HepG2 (cell line): ENCODE data around the gene CAMK2G. TPM values are rescaled to one million over a fixed set of nuclear protein-coding genes. Genes with fewer than 3 reads are reported as not detected.
"Not testable (repeated sequence)": the region's sequence is repeated elsewhere in the genome, so short reads cannot be mapped to it uniquely, and the experiment has no call there.

ENCODE experiments used
- ATAC-seq: fragments of 200-7000 bp; cut with Tn5 transposase; 3 replicates; pipeline ENCODE4 v1.9.1; 2020; ENCODE audit warnings: mild to moderate bottlenecking, moderate library complexity
- BruUV-seq: library from RNA; stranded (reverse); fragments of 400-500 nt; replicated peaks from 2 replicates; lab custom pipeline; 2021; lab: Mats Ljungman, UMichigan
- CTCF ChIA-PET: fragments of 300-600 bp; formaldehyde crosslinking; extraction: SDS; loops from one replicate; lab custom pipeline; 2021; ENCODE audit warnings: low total read pairs, inconsistent platforms, low intra/inter-chr PET ratio; lab: Yijun Ruan, JAX
- POLR2A ChIA-PET: fragments of 350-600 bp; sonication (Branson Sonifier 250); formaldehyde crosslinking; loops from one replicate; lab custom pipeline; 2020; ENCODE audit warnings: antibody characterized with exemption, inconsistent platforms; lab: Yijun Ruan, JAX
- DNase-seq: peaks from one replicate; pipeline ENCODE4 v3.0.0-alpha.2; 2015; ENCODE audit warnings: low spot score
- FAIRE-seq: peaks from 3 replicates; lab custom pipeline; 2011; peaks lifted over from hg19 to GRCh38; lab: Jason Lieb, UNC
- H2AFZ ChIP-seq: one replicate; pipeline ENCODE4 v1.6.1; 2011; ENCODE audit warnings: low read length, inconsistent platforms
- H3K27ac ChIP-seq: fragments of 300-600 bp; 3 replicates; pipeline ENCODE4 v1.8.0; 2011; ENCODE audit warnings: mixed run types, mild to moderate bottlenecking, mixed read lengths, low read length, inconsistent platforms; ENCODE audit not compliant: insufficient read depth; ENCODE audit errors: extremely low read length
- H3K27me3 ChIP-seq, 2 experiments: fragments of 200-600 bp in 1 of 2; 2 replicates in 1 of 2; 3 replicates in 1 of 2; pipeline versions ENCODE4 v1.6.0 to v1.8.0; 2011; ENCODE audit warnings: low read length in 2 of 2, mild to moderate bottlenecking in 2 of 2, moderate library complexity in 2 of 2, inconsistent platforms in 1 of 2; ENCODE audit not compliant: insufficient read depth in 2 of 2, control insufficient read depth in 1 of 2
- H3K36me3 ChIP-seq, 2 experiments: fragments of 200-600 bp in 1 of 2; replicated peaks in 1 of 2; 2 replicates in 1 of 2; 3 replicates in 1 of 2; pipeline versions ENCODE4 v1.5.1 to v1.8.0; 2011; ENCODE audit warnings: low read length in 2 of 2, inconsistent platforms in 1 of 2; ENCODE audit not compliant: insufficient read depth in 2 of 2, control insufficient read depth in 1 of 2
- H3K4me1 ChIP-seq: 2 replicates; pipeline ENCODE4 v1.5.1; 2012; ENCODE audit warnings: low read length, inconsistent platforms; ENCODE audit not compliant: insufficient read depth
- H3K4me2 ChIP-seq: 2 replicates; pipeline ENCODE4 v1.6.0; 2011; ENCODE audit warnings: low read depth, low read length, inconsistent platforms
- H3K4me3 ChIP-seq, 3 experiments: fragments of 200-600 bp in 1 of 3; sonication (generic), shearing (Covaris generic) in 1 of 3; replicated peaks in 1 of 3; 2 replicates each; pipeline ENCODE4 v1.5.1; 2011 to 2016; ENCODE audit warnings: low read length in 3 of 3, inconsistent platforms in 2 of 3, low read depth in 2 of 3, mild to moderate bottlenecking in 2 of 3, control low read depth in 1 of 3, mixed read lengths in 1 of 3; ENCODE audit not compliant: insufficient read depth in 1 of 3
- H3K79me2 ChIP-seq: one replicate; pipeline ENCODE4 v1.6.1; 2011; ENCODE audit warnings: low read length, inconsistent platforms; ENCODE audit not compliant: insufficient read depth
- H3K9ac ChIP-seq: 2 replicates; pipeline ENCODE4 v1.6.0; 2011; ENCODE audit warnings: mild to moderate bottlenecking, low read depth, low read length, inconsistent platforms; ENCODE audit not compliant: insufficient read depth
- H3K9me3 ChIP-seq: 2 replicates; pipeline ENCODE4 v1.5.1; 2012; ENCODE audit warnings: mild to moderate bottlenecking, low read length
- H4K20me1 ChIP-seq: 2 replicates; pipeline ENCODE4 v1.6.0; 2011; ENCODE audit warnings: inconsistent platforms, mild to moderate bottlenecking, low read length, moderate library complexity; ENCODE audit not compliant: insufficient read depth
- ELF1 ChIP-seq: sonication (generic); formaldehyde crosslinking; IDR thresholded peaks from 2 replicates; pipeline ENCODE4 v1.4.0; 2020; ENCODE audit warnings: missing genetic modification reagents
- MEIS2 ChIP-seq: sonication (generic); formaldehyde crosslinking; IDR thresholded peaks from 2 replicates; pipeline ENCODE4 v1.9.0; 2021; ENCODE audit warnings: mild to moderate bottlenecking, missing genetic modification reagents
- RARA ChIP-seq: IDR thresholded peaks from 2 replicates; pipeline ENCODE4 v1.6.1; 2016; ENCODE audit warnings: missing genetic modification reagents, missing compliant biosample characterization
- TFDP2 ChIP-seq: sonication (generic); formaldehyde crosslinking; IDR thresholded peaks from 2 replicates; pipeline ENCODE4 v1.4.0; 2020; ENCODE audit warnings: missing genetic modification reagents
- ZNF761 ChIP-seq: sonication (generic); formaldehyde crosslinking; conservative IDR thresholded peaks from 2 replicates; pipeline ENCODE4 v1.4.0; 2020; ENCODE audit warnings: mild to moderate bottlenecking, missing genetic modification reagents
- WGBS: methylation state at CpG from one replicate; pipeline ENCODE4 v1.1.6; 2017; ENCODE audit warnings: low lambda C conversion rate; 5-methylcytosine and 5-hydroxymethylcytosine counted together
- in situ Hi-C: cut with HindIII; loops from 2 replicates; pipeline ENCODE4 v1.10.0; 2017; ENCODE audit warnings: low pct_unique_long_range_greater_than_20kb; ENCODE audit not compliant: extremely low pct_ligation_motif_present
- intact Hi-C: fragments of 100-400 bp; cut with micrococcal nuclease; formaldehyde crosslinking; loops from one replicate; pipeline ENCODE4 v1.10.0; 2022; ENCODE audit not compliant: unreplicated experiment
- polyA plus RNA-seq, 8 experiments: library from polyadenylated mRNA; depleted of rRNA in 3 of 8; stranded (reverse) in 7 of 8; unstranded in 1 of 8; fragments of >200 nt; fragmentation: Illumina TruSeq in 4 of 8; extraction: Trizol in 4 of 8; gene quantifications; 2 replicates each; pipeline versions ENCODE4 v1.2.1 to v1.2.3, GENCODE V29; 2011 to 2016; ENCODE audit warnings: low read depth in 4 of 8, missing spikeins in 1 of 8, mixed read lengths in 1 of 8; ENCODE audit not compliant: insufficient read depth in 1 of 8
- total RNA-seq, 5 experiments: library from RNA; depleted of rRNA; stranded (reverse); fragments of >200 nt; fragmentation: Illumina TruSeq; extraction: Trizol; gene quantifications; 2 replicates each; pipeline ENCODE4 v1.2.3, GENCODE V29; 2016; ENCODE audit warnings: low read depth in 1 of 5
- TF ChIP-seq, protein P1 (sequence below): sonication (generic); formaldehyde crosslinking; IDR thresholded peaks from 2 replicates; pipeline ENCODE4 v1.5.0; 2020; ENCODE audit warnings: mild to moderate bottlenecking, missing genetic modification reagents, moderate library complexity

Gene CAMK2G
- total and polyA plus RNA-seq, 2 of the 13 experiments (the other 11 are each of a cell fraction or from before 2014, with no cell fraction given), result 15.9 to 18.8 TPM

DNA sequence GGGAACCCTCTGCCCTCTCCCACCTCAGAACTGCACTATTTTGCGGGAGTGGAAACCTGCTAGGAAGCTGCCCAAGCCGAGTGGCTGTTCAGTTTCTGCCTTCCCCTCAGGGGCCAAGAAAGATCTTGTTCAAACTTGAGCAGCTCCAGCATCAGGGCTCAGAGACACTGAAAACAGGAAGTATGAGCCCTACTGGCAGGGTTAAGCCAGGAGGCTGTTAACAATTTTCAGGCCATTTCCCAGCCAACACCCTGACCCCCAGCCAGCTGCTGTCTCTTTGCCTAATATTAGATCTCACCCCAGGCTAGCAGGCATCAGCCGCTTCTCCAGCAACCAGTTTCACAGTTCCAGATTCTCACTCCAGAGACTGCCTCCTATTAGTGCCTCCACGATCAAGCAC lies 45.7 kb upstream of the CAMK2G start:
- Histone ChIP-seq H3K4me1 (no peaks in the 10 kb centered on the region; the same call in 1 of the 2 replicates), H4K20me1 (no peaks in the 10 kb centered on the region), H3K9me3 (no peaks in the 10 kb centered on the region), H3K4me2 (peak overlapping the region; percentile 19; the same call in 1 of the 2 replicates), H3K27me3 (peaks cover 1 to 4% of the 10 kb centered on the region in 2 experiments; a peak in 2 of 5 replicates), H3K9ac (no peak overlapping the region), H3K36me3 (no peaks in the 10 kb centered on the region), H3K27ac (no peak overlapping the region), H3K79me2 (no peaks in the 10 kb centered on the region), H2AFZ (peak overlapping the region; percentile 76), H3K4me3 (no peak overlapping the region)
- TF ChIP-seq ZNF761 (CRISPR knock-in tag) (no peak), TFDP2 (CRISPR knock-in tag) (no peak), MEIS2 (CRISPR knock-in tag) (no peak), RARA (CRISPR knock-in tag) (no peak), ELF1 (CRISPR knock-in tag) (no peak)
- TF ChIP-seq, protein P1, sequence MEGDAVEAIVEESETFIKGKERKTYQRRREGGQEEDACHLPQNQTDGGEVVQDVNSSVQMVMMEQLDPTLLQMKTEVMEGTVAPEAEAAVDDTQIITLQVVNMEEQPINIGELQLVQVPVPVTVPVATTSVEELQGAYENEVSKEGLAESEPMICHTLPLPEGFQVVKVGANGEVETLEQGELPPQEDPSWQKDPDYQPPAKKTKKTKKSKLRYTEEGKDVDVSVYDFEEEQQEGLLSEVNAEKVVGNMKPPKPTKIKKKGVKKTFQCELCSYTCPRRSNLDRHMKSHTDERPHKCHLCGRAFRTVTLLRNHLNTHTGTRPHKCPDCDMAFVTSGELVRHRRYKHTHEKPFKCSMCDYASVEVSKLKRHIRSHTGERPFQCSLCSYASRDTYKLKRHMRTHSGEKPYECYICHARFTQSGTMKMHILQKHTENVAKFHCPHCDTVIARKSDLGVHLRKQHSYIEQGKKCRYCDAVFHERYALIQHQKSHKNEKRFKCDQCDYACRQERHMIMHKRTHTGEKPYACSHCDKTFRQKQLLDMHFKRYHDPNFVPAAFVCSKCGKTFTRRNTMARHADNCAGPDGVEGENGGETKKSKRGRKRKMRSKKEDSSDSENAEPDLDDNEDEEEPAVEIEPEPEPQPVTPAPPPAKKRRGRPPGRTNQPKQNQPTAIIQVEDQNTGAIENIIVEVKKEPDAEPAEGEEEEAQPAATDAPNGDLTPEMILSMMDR, result no peak
- no peak for DNase-seq
- ChIA-PET CTCF (no interaction called here), POLR2A (interaction anchor here (1.2 kb wide), 1 partner anchor 14 kb away, joined by 3 read pairs; no protein-coding TSS in a partner anchor)
- intact Hi-C loops (no loop called here), in situ Hi-C loops (no loop called here)
- peak; percentile 51 for ATAC-seq
- no TSS peak for BruUV-seq
- WGBS, result 57% methylated on average over 4 of the region's 4 CpGs
- FAIRE-seq, result no peak

DNA sequence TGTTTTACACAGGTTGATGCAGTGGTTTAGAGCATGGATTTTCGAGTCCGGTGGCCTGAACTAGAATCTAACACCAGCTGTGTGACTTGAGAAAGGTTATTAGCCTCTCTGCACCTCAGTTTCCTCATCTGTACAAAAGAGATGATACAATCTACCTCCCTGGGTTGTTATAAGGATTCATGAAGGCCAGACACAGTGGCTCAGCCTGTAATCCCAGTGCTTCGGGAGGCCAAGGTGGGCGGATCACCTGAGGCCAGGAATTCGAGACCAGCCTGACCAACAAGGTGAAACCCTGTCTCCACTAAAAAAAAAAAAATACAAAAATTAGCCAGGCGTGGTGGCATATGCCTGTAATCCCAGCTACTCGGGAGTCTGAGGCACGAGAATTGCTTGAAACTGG lies 45.1 kb upstream of the CAMK2G start:
- H3K27ac ChIP-seq, H4K20me1 ChIP-seq, ATAC-seq, CTCF ChIA-PET, in situ Hi-C loops, H3K4me3 ChIP-seq, intact Hi-C loops, H3K79me2 ChIP-seq, DNase-seq, FAIRE-seq, H3K4me1 ChIP-seq, H3K9ac ChIP-seq, H2AFZ ChIP-seq, H3K36me3 ChIP-seq, BruUV-seq, H3K9me3 ChIP-seq, H3K27me3 ChIP-seq: not testable (repeated sequence)
- POLR2A ChIA-PET, result interaction anchor here (1.2 kb wide), 1 partner anchor 13 kb away, joined by 3 read pairs; no protein-coding TSS in a partner anchor
- peak overlapping the region; percentile 19 for H3K4me2 ChIP-seq
- WGBS, result 42% methylated on average over 8 of the region's 8 CpGs
